ENCODE measurements around the gene KRTAP10-4. TPM values are rescaled to one million over a fixed set of nuclear protein-coding genes. Genes with fewer than 3 reads are reported as not detected.

Gene KRTAP10-4
- total and polyA plus RNA-seq, 2 donors (not counting 1 experiment from before 2014, with no cell fraction given) = not detected

- peaks cover 7% of the 10 kb centered on the region for H3K9me3 Mint-ChIP-seq (ENCODE audit: insufficient read depth)
- peaks cover 6% of the 10 kb centered on the region for H3K27me3 Mint-ChIP-seq
- peak overlapping the region; percentile 89 for H3K27ac Mint-ChIP-seq
- Histone ChIP-seq H3K4me3 (ENCODE audit: control extremely low read depth in 1 of 5, extremely low read depth in 1 of 5, insufficient read depth in 1 of 5, low read depth in 2 of 5, low read length in 4 of 5) (no peak overlapping the region), H3K27me3 (replicated peaks in 1 of 4; ENCODE audit: control extremely low read depth in 1 of 4, control insufficient read depth in 3 of 4, insufficient read depth in 4 of 4, low read length in 3 of 4) (no peaks in the 10 kb centered on the region), H3K4me2 (replicated peaks; ENCODE audit: low read depth, low read length, poor library complexity, severe bottlenecking) (peak overlapping the region; percentile 52), H3K9me3 (ENCODE audit: control extremely low read depth in 1 of 3, control insufficient read depth in 2 of 3, insufficient read depth in 1 of 3, low read length in 2 of 3) (peaks cover 0 to 7% (median 4%) of the 10 kb centered on the region in 3 donors), H3K27ac (ENCODE audit: low read length in 2 of 2) (peak overlapping the region; percentile 64 to 78), H3K79me2 (ENCODE audit: control insufficient read depth, insufficient read depth, low read length) (no peaks in the 10 kb centered on the region), H3K4me1 (ENCODE audit: control insufficient read depth in 2 of 2, insufficient read depth in 2 of 2, low read length in 2 of 2) (peaks cover 12 to 26% of the 10 kb centered on the region in 2 donors), H3K36me3 (replicated peaks in 1 of 2; ENCODE audit: control extremely low read depth in 1 of 2, control insufficient read depth in 1 of 2, extremely low read depth in 1 of 2, insufficient read depth in 2 of 2, low read length in 1 of 2) (no peaks in the 10 kb centered on the region), H3K9ac (ENCODE audit: low read length) (peak overlapping the region; percentile 44), H2AFZ (ENCODE audit: insufficient read depth, low read depth, low read length, poor library complexity, severe bottlenecking) (peak overlapping the region; percentile 39), H4K20me1 (ENCODE audit: control insufficient read depth, insufficient read depth, low read length, poor library complexity, severe bottlenecking) (no peaks in the 10 kb centered on the region)
- ChIA-PET POLR2A (no interaction called here), CTCF (no interaction called here)
- peaks cover 41% of the 10 kb centered on the region for H3K4me1 Mint-ChIP-seq
- peak; percentile 37 for DNase-seq
- TF ChIP-seq CTCF (IDR thresholded peaks at IDR 0.05) (no peak), EZH2 (IDR thresholded peaks at IDR 0.05; ENCODE audit: borderline replicate concordance, insufficient read depth, low read depth, low read length, poor library complexity, severe bottlenecking) (no peak)
- intact Hi-C loops (cut with micrococcal nuclease) = loop anchor here (5.0 kb wide), 1 partner anchor 547 kb away; no protein-coding TSS in a partner anchor
- WGBS (ENCODE audit: insufficient coverage) = no CpG with 5 or more reads among the region's 1 CpG
- H3K4me3 Mint-ChIP-seq = peak overlapping the region; percentile 66
- ATAC-seq (ENCODE audit: low read depth) = peak; percentile 47
Measured at GRCh38 chr21:44564886-44565598, 8.5 kb upstream of the KRTAP10-4 start.

- Mint-ChIP-seq H3K9me3 (ENCODE audit: insufficient read depth) (peaks cover 7% of the 10 kb centered on the region), H3K4me1 (peaks cover 33% of the 10 kb centered on the region), H3K27me3 (peaks cover 8% of the 10 kb centered on the region), H3K27ac (peak overlapping the region; percentile 59), H3K4me3 (peak overlapping the region; percentile 13)
- WGBS (ENCODE audit: insufficient coverage) = no CpG with 5 or more reads among the region's 1 CpG
- no peak for TF ChIP-seq EZH2 (IDR thresholded peaks at IDR 0.05; ENCODE audit: borderline replicate concordance, insufficient read depth, low read depth, low read length, poor library complexity, severe bottlenecking)
- no peak for TF ChIP-seq CTCF (IDR thresholded peaks at IDR 0.05)
- H3K27me3 ChIP-seq (replicated peaks in 1 of 4; ENCODE audit: control extremely low read depth in 1 of 4, control insufficient read depth in 3 of 4, insufficient read depth in 4 of 4, low read length in 3 of 4) = no peaks in the 10 kb centered on the region
- no peak overlapping the region for H3K4me3 ChIP-seq (ENCODE audit: control extremely low read depth in 1 of 5, extremely low read depth in 1 of 5, insufficient read depth in 1 of 5, low read depth in 2 of 5, low read length in 4 of 5)
- CTCF ChIA-PET = no interaction called here
- no peaks in the 10 kb centered on the region for H3K36me3 ChIP-seq (replicated peaks in 1 of 2; ENCODE audit: control extremely low read depth in 1 of 2, control insufficient read depth in 1 of 2, extremely low read depth in 1 of 2, insufficient read depth in 2 of 2, low read length in 1 of 2)
- no peaks in the 10 kb centered on the region for H3K79me2 ChIP-seq (ENCODE audit: control insufficient read depth, insufficient read depth, low read length)
- no peak overlapping the region for H3K4me2 ChIP-seq (replicated peaks; ENCODE audit: low read depth, low read length, poor library complexity, severe bottlenecking)
- H2AFZ ChIP-seq (ENCODE audit: insufficient read depth, low read depth, low read length, poor library complexity, severe bottlenecking) = no peak overlapping the region
- H3K4me1 ChIP-seq (ENCODE audit: control insufficient read depth in 2 of 2, insufficient read depth in 2 of 2, low read length in 2 of 2) = peaks cover 12 to 26% of the 10 kb centered on the region in 2 donors
- no peaks in the 10 kb centered on the region for H4K20me1 ChIP-seq (ENCODE audit: control insufficient read depth, insufficient read depth, low read length, poor library complexity, severe bottlenecking)
- POLR2A ChIA-PET = no interaction called here
- intact Hi-C loops (cut with micrococcal nuclease) = loop anchor here (5.0 kb wide), 1 partner anchor 546 kb away; no protein-coding TSS in a partner anchor
- H3K9ac ChIP-seq (ENCODE audit: low read length) = no peak overlapping the region
- H3K9me3 ChIP-seq (ENCODE audit: control extremely low read depth in 1 of 3, control insufficient read depth in 2 of 3, insufficient read depth in 1 of 3, low read length in 2 of 3) = peaks cover 0 to 11% (median 6%) of the 10 kb centered on the region in 3 donors
- peak; percentile 56 for DNase-seq
- peak overlapping the region in 1 of 2 donors; percentile 28 for H3K27ac ChIP-seq (ENCODE audit: low read length in 2 of 2)
- ATAC-seq (ENCODE audit: low read depth) = peak; percentile 17
Measured at GRCh38 chr21:44566403-44566802, 7.1 kb upstream of the KRTAP10-4 start.
